ENCODE measurements around the gene NRXN2.

The NRXN2 gene

GRCh38 chr11:64759131-64759721, 36.2 kb upstream of the NRXN2 start:
- no peak for DNase-seq (ENCODE audit: low read depth in 1 of 2, low spot score in 1 of 2)

GRCh38 chr11:64758330-64759079, 35.5 kb upstream of the NRXN2 start:
- DNase-seq (ENCODE audit: low read depth in 1 of 2, low spot score in 1 of 2) = no peak

GRCh38 chr11:64757549-64758329, 34.7 kb upstream of the NRXN2 start:
- no peak for DNase-seq (ENCODE audit: low read depth in 1 of 2, low spot score in 1 of 2)

GRCh38 chr11:64755681-64756361, 32.8 kb upstream of the NRXN2 start:
- no peak for DNase-seq (ENCODE audit: low read depth in 1 of 2, low spot score in 1 of 2)

GRCh38 chr11:64754919-64755662, 32.1 kb upstream of the NRXN2 start:
- no peak for DNase-seq (ENCODE audit: low read depth in 1 of 2, low spot score in 1 of 2)

GRCh38 chr11:64754124-64754918, 31.3 kb upstream of the NRXN2 start:
- DNase-seq (ENCODE audit: low read depth in 1 of 2, low spot score in 1 of 2) = no peak

GRCh38 chr11:64753380-64754123, 30.6 kb upstream of the NRXN2 start:
- DNase-seq (ENCODE audit: low read depth in 1 of 2, low spot score in 1 of 2) = no peak

- DNase-seq (ENCODE audit: low read depth in 1 of 2, low spot score in 1 of 2) = no peak
Observed at GRCh38 chr11:64753019-64753379, 30.0 kb upstream of the NRXN2 start.

GRCh38 chr11:64752175-64752970, 29.4 kb upstream of the NRXN2 start:
- DNase-seq (ENCODE audit: low read depth in 1 of 2, low spot score in 1 of 2) = no peak

GRCh38 chr11:64751580-64751979, 28.6 kb upstream of the NRXN2 start:
- no peak for DNase-seq (ENCODE audit: low read depth in 1 of 2, low spot score in 1 of 2)

- no peak for DNase-seq (ENCODE audit: low read depth in 1 of 2, low spot score in 1 of 2)
Observed at GRCh38 chr11:64751136-64751535, 28.1 kb upstream of the NRXN2 start.

- no peak for DNase-seq (ENCODE audit: low read depth in 1 of 2, low spot score in 1 of 2)
Observed at GRCh38 chr11:64750361-64751054, 27.5 kb upstream of the NRXN2 start.

- no peak for DNase-seq (ENCODE audit: low read depth in 1 of 2, low spot score in 1 of 2)
Observed at GRCh38 chr11:64747961-64748665, 25.1 kb upstream of the NRXN2 start.

GRCh38 chr11:64746486-64746885, 23.5 kb upstream of the NRXN2 start:
- DNase-seq (ENCODE audit: low read depth in 1 of 2, low spot score in 1 of 2) = no peak

- peak; percentile 45 to 53 for DNase-seq (ENCODE audit: low read depth in 1 of 2, low spot score in 1 of 2)
Observed at GRCh38 chr11:64745521-64746328, 22.7 kb upstream of the NRXN2 start.

- DNase-seq (ENCODE audit: low read depth in 1 of 2, low spot score in 1 of 2) = peak; percentile 36 to 76
Observed at GRCh38 chr11:64745189-64745520, 22.2 kb upstream of the NRXN2 start.
